ENCODE measurements around the gene JAM3. TPM values are rescaled to one million over a fixed set of nuclear protein-coding genes. Genes with fewer than 3 reads are reported as not detected.
"Not testable (repeated sequence)": the region's sequence is repeated elsewhere in the genome, so short reads cannot be mapped to it uniquely, and the experiment has no call there.

Gene JAM3
- total and polyA plus RNA-seq, 9 of the 15 experiments (the other 6 are each of a cell fraction or from before 2014, with no cell fraction given): 0.22 to 0.76 (median 0.40) TPM

DNA sequence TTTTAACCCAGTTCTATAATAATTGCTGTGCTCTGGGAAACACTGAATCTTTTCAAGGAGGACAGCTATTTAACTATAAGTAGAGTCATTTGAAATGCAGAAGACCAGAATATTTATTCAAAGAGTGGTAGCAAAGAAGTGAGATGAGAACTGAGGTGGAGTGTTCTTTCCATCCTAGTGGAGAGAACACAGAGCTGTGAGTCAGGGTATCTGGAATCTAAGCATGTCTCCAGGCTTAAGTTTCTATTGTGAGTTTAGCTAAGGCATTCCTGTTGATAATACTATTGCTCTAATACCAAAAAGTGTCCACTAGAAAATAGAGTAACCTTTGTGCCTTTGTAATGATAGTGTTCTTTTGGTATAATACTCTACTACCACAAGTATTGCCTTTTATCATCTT, 32.4 kb downstream of the JAM3 start (continued):
- TF ChIP-seq ZNF174 (CRISPR knock-in tag; IDR thresholded peaks at IDR 0.05): no peak
- no peak for TF ChIP-seq SETDB1 (IDR thresholded peaks at IDR 0.05; ENCODE audit: low read length)
- TF ChIP-seq TCF3 (CRISPR knock-in tag; IDR thresholded peaks at IDR 0.05): no peak

- no peaks in the 10 kb centered on the region for H3K36me3 ChIP-seq (ENCODE audit: control insufficient read depth, insufficient read depth, low read length)
- no TSS peak for BruUV-seq (replicated peaks)
- FAIRE-seq: no peak
- no peaks in the 10 kb centered on the region for H4K20me1 ChIP-seq (replicated peaks; ENCODE audit: control insufficient read depth, insufficient read depth, low read length)
- no peak for ATAC-seq
- no peaks in the 10 kb centered on the region for H3K27me3 ChIP-seq (ENCODE audit: control insufficient read depth in 2 of 2, insufficient read depth in 2 of 2, low read length in 2 of 2)
- ChIA-PET CTCF (ENCODE audit: low intra/inter-chr PET ratio) (no interaction called here), POLR2A (no interaction called here)
- no peaks in the 10 kb centered on the region for H3K79me2 ChIP-seq (ENCODE audit: control insufficient read depth, insufficient read depth, low read length)
- 2% methylated on average over 5 of the region's 5 CpGs for WGBS (ENCODE audit: insufficient coverage, low coverage, missing lambda C conversion rate)
- H3K9me1 ChIP-seq (ENCODE audit: control insufficient read depth, insufficient read depth, low read length): no peaks in the 10 kb centered on the region
- TF ChIP-seq ZNF124 (CRISPR knock-in tag; IDR thresholded peaks at IDR 0.05) (no peak), ELF1 (tag; IDR thresholded peaks at IDR 0.05) (no peak), BRD4 (IDR thresholded peaks at IDR 0.05) (no peak), SMARCA4 (IDR thresholded peaks at IDR 0.05) (no peak), ZNF134 (CRISPR knock-in tag; conservative IDR thresholded peaks at IDR 0.05) (no peak), GTF2F1 (IDR thresholded peaks at IDR 0.05; ENCODE audit: low read depth, low read length) (no peak), KLF1 (tag; IDR thresholded peaks at IDR 0.05) (no peak), ZNF316 (IDR thresholded peaks at IDR 0.05) (peak; percentile 58), C11orf30 (IDR thresholded peaks at IDR 0.05; ENCODE audit: low read depth) (0 out of 2 replicates have a peak, but pooled peaks have one; percentile 11), THRAP3 (IDR thresholded peaks at IDR 0.05; ENCODE audit: borderline replicate concordance) (no peak), MTA1 (IDR thresholded peaks at IDR 0.05; ENCODE audit: borderline replicate concordance) (no peak), ZNF232 (CRISPR knock-in tag; IDR thresholded peaks at IDR 0.05) (no peak), CREB1 (IDR thresholded peaks at IDR 0.05) (no peak), CREB1 (CRISPR knock-in tag; IDR thresholded peaks at IDR 0.05) (no peak)
- H3K4me3 ChIP-seq: no peak overlapping the region
- no peak overlapping the region for H3K27ac ChIP-seq (ENCODE audit: extremely low read depth, low read depth, low read length)
- no peak overlapping the region for H3K9ac ChIP-seq (ENCODE audit: insufficient read depth in 1 of 2, low read depth in 2 of 2, low read length in 2 of 2)
- H3K9me3 ChIP-seq (replicated peaks; ENCODE audit: control insufficient read depth, insufficient read depth, low read depth, low read length): no peaks in the 10 kb centered on the region
- in situ Hi-C loops (cut with MboI): no loop called here
- no peaks in the 10 kb centered on the region for H3K4me1 ChIP-seq (replicated peaks in 1 of 2; ENCODE audit: control insufficient read depth in 2 of 2, insufficient read depth in 2 of 2, low read length in 2 of 2)
- no peak overlapping the region for H3K4me2 ChIP-seq (ENCODE audit: insufficient read depth, low read length)
- no peak overlapping the region for H2AFZ ChIP-seq (ENCODE audit: low read depth, low read length)
- no peak for DNase-seq (ENCODE audit: extremely low read depth in 1 of 4, low spot score in 3 of 4)
- intact Hi-C loops (cut with micrococcal nuclease): no loop called here
Measured at GRCh38 chr11:134110252-134110815, 41.5 kb downstream of the JAM3 start.

- in situ Hi-C loops (cut with MboI); H3K4me1 ChIP-seq (replicated peaks in 1 of 2; ENCODE audit: control insufficient read depth in 2 of 2, insufficient read depth in 2 of 2, low read length in 2 of 2); H3K79me2 ChIP-seq (ENCODE audit: control insufficient read depth, insufficient read depth, low read length); H3K9me3 ChIP-seq (replicated peaks; ENCODE audit: control insufficient read depth, insufficient read depth, low read depth, low read length); H3K4me2 ChIP-seq (ENCODE audit: insufficient read depth, low read length); FAIRE-seq; H2AFZ ChIP-seq (ENCODE audit: low read depth, low read length); DNase-seq (ENCODE audit: extremely low read depth in 1 of 4, low spot score in 3 of 4); H3K36me3 ChIP-seq (ENCODE audit: control insufficient read depth, insufficient read depth, low read length); H4K20me1 ChIP-seq (replicated peaks; ENCODE audit: control insufficient read depth, insufficient read depth, low read length); BruUV-seq (replicated peaks); H3K9ac ChIP-seq (ENCODE audit: insufficient read depth in 1 of 2, low read depth in 2 of 2, low read length in 2 of 2); H3K9me1 ChIP-seq (ENCODE audit: control insufficient read depth, insufficient read depth, low read length); POLR2A ChIA-PET; H3K27ac ChIP-seq (ENCODE audit: extremely low read depth, low read depth, low read length); H3K27me3 ChIP-seq (ENCODE audit: control insufficient read depth in 2 of 2, insufficient read depth in 2 of 2, low read length in 2 of 2); intact Hi-C loops (cut with micrococcal nuclease); CTCF ChIA-PET (ENCODE audit: low intra/inter-chr PET ratio); ATAC-seq; H3K4me3 ChIP-seq: not testable (repeated sequence)
- WGBS (ENCODE audit: insufficient coverage, low coverage, missing lambda C conversion rate): no CpG with 5 or more reads among the region's 1 CpG
Measured at GRCh38 chr11:134113787-134114186, 44.9 kb downstream of the JAM3 start.
